OCI-LY1 (cell line): ENCODE measurements around the gene GLMP.

ENCODE experiments used
- CTCF ChIP-seq: fragments of 200-600 bp; sonication (generic), shearing (Covaris generic); IDR thresholded peaks from 2 replicates; pipeline ENCODE4 v1.5.1; 2017; ENCODE audit warnings: mild to moderate bottlenecking, antibody characterized with exemption, low read length, moderate library complexity, mixed read lengths
- EZH2 ChIP-seq: fragments of 200-600 bp; sonication (generic), shearing (Covaris generic); IDR thresholded peaks from 2 replicates; pipeline ENCODE4 v1.8.0; 2017; ENCODE audit warnings: borderline replicate concordance, mixed run types, mild to moderate bottlenecking, antibody characterized with exemption, low read length, moderate library complexity, mixed read lengths

- TF ChIP-seq EZH2: no peak
- no peak for TF ChIP-seq CTCF
Measured at GRCh38 chr1:156316909-156317308, 21.4 kb upstream of the GLMP start.
